ENCODE measurements around the gene EIPR1. TPM values are rescaled to one million over a fixed set of nuclear protein-coding genes. Genes with fewer than 3 reads are reported as not detected.

Gene EIPR1
- total and polyA plus RNA-seq, 9 donors, result 6.6 to 16.6 (median 8.9) TPM

DNA sequence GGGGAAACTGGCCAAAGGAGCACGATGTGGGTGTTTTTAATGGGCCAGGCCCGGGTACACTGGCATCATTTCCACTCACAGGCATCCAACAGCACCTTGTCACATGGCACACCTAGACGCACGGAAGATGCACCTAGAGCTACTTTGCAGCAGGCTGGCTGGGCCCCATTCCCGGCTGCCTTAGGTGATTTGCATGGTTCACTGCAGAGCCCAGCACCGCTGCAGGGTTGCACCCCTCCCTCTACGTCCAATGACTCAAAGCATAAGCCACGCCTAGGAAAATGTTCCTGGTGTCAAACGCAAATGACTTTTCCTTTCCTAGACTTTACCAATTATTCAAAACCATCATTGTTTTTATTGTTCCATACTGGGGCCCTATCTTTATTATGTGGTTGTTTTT, 222.9 kb downstream of the EIPR1 start:
- Histone ChIP-seq H3K27me3 (no peaks in the 10 kb centered on the region), H3K4me3 (no peak overlapping the region), H3K4me1 (ENCODE audit: insufficient read depth) (no peaks in the 10 kb centered on the region), H3K27ac (no peak overlapping the region), H3K9me3 (no peaks in the 10 kb centered on the region), H3K36me3 (no peaks in the 10 kb centered on the region)
- intact Hi-C loops (cut with DNase I), result no loop called here
- no peak for DNase-seq
- 84 to 90% (median 88%) methylated on average over 9 of the region's 9 CpGs for WGBS, 3 donors
- TF ChIP-seq EP300 (IDR thresholded peaks at IDR 0.05), result no peak
- TF ChIP-seq CTCF (IDR thresholded peaks at IDR 0.05), result no peak
- TF ChIP-seq POLR2A (IDR thresholded peaks at IDR 0.05), result no peak

GRCh38 chr2:3154146-3154545, 223.5 kb downstream of the EIPR1 start:
- H3K9me3 ChIP-seq, result no peaks in the 10 kb centered on the region
- no peaks in the 10 kb centered on the region for H3K4me1 ChIP-seq (ENCODE audit: insufficient read depth)
- WGBS, 3 donors, result 78 to 81% (median 79%) methylated on average over 7 of the region's 7 CpGs
- intact Hi-C loops (cut with DNase I), result no loop called here
- H3K36me3 ChIP-seq, result no peaks in the 10 kb centered on the region
- no peak for DNase-seq
- no peak overlapping the region for H3K4me3 ChIP-seq
- no peak overlapping the region for H3K27ac ChIP-seq
- no peak for TF ChIP-seq POLR2A (IDR thresholded peaks at IDR 0.05)
- TF ChIP-seq CTCF (IDR thresholded peaks at IDR 0.05), result no peak
- TF ChIP-seq EP300 (IDR thresholded peaks at IDR 0.05), result no peak
- no peaks in the 10 kb centered on the region for H3K27me3 ChIP-seq

- Histone ChIP-seq H3K4me3 (no peak overlapping the region), H3K36me3 (no peaks in the 10 kb centered on the region), H3K27ac (no peak overlapping the region), H3K27me3 (no peaks in the 10 kb centered on the region), H3K4me1 (ENCODE audit: insufficient read depth) (no peaks in the 10 kb centered on the region), H3K9me3 (no peaks in the 10 kb centered on the region)
- no peak for DNase-seq
- intact Hi-C loops (cut with DNase I), result no loop called here
- WGBS, 3 donors, result 88 to 91% (median 89%) methylated on average over 6 of the region's 6 CpGs
- TF ChIP-seq POLR2A (IDR thresholded peaks at IDR 0.05) (no peak), EP300 (IDR thresholded peaks at IDR 0.05) (no peak), CTCF (IDR thresholded peaks at IDR 0.05) (no peak)
Measured at GRCh38 chr2:3151153-3151918, 226.3 kb downstream of the EIPR1 start.

GRCh38 chr2:3149441-3150217, 228.0 kb downstream of the EIPR1 start:
- DNase-seq, result no peak
- Histone ChIP-seq H3K9me3 (no peaks in the 10 kb centered on the region), H3K4me3 (no peak overlapping the region), H3K27me3 (no peaks in the 10 kb centered on the region), H3K27ac (no peak overlapping the region), H3K36me3 (no peaks in the 10 kb centered on the region), H3K4me1 (ENCODE audit: insufficient read depth) (no peaks in the 10 kb centered on the region)
- 53 to 85% (median 58%) methylated on average over 14 to 15 of the region's 15 CpGs for WGBS, 3 donors
- intact Hi-C loops (cut with DNase I), result no loop called here
- TF ChIP-seq EP300 (IDR thresholded peaks at IDR 0.05) (no peak), CTCF (IDR thresholded peaks at IDR 0.05) (no peak), POLR2A (IDR thresholded peaks at IDR 0.05) (no peak)

Data from ovary (tissue), 9 donors.